IPS-NIHi11 (cell line): ENCODE measurements around the gene WSB2.

Experiments
- DNase-seq: peaks from one replicate; pipeline ENCODE4 v3.0.0; 2012; ENCODE audit warnings: mixed read lengths, low spot score

The WSB2 gene

DNA sequence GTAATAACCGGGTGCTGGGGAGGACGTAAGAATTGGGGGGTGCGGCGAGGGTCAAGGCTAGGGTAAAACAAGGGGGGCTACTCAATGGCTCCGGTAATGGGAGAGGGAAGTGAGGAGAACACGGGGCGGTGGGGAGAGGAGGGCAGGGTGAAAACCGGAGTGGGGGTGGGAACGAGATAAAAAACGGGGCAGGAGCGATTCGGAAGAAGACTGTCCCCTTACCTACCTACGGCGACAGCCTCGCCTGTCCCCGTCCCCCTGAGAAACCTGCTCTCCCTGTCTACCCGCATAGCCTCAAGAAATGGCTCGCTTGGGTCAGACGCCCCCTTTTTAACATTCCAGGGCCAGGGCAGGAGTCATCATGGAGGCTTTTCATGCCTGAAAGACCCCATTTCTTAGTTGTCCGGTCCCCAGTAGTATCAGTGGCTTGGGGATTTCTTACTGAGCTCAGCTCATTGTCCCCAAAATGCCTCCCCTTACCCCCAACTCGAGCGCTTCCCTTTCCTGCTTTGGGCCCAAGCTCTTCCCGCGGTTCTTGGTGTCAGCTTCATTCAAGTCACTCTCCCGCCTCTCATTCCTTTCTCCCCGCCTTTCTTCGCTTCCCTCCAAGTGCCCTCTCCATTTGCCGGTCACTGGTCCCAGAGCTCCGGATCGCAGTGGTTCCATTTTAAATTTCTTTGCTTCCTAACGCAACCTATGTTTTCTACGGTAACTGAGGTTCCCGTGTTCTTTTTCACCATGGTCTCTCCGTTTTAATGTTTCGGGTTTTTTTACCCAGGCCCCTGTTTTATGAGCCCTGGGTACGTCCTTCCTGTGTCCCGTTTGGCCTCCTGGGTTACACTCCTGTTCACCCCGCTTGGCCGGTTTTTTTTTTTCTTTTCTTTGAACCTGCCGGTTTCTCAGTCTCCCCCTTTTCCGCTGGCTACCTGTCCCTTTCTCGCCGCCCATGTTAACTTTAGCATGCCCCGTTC is 1.2 kb upstream of the WSB2 start:
- peak; percentile 60 for DNase-seq

DNA sequence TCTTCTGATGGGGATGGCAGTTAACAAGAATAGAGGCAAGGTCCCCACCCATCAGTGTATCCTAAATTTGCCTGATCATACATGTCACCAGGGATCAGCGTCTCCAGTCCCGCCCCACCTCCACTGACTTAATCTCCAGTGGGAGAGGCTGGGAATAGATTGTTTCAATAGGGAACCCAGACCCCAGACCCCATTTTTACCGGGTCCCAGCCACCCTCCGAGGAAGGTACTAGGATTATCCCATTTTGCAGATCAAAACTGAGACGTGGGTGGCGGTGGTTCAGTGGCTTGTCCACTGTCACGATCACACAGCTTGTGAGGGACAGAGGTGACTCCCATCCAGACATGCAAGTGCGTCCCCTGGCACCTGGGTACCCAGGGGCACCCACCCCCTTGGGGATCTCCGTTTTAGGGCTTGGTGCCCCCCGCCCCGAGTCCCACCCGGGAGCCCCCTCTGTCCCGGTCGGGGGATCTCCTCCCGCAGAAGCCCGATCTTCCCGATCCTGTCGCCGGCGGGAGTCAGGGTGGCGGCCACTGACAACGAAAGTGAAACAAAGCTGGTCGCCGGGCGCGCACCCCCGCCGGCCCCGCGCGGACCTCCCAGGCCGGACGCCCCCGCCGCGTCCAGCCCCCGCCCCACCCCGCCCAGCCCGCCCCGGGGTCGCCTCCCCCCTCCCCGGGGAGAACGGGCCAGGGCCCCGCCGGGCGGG is 523 bp downstream of the WSB2 start:
- no peak for DNase-seq

DNA sequence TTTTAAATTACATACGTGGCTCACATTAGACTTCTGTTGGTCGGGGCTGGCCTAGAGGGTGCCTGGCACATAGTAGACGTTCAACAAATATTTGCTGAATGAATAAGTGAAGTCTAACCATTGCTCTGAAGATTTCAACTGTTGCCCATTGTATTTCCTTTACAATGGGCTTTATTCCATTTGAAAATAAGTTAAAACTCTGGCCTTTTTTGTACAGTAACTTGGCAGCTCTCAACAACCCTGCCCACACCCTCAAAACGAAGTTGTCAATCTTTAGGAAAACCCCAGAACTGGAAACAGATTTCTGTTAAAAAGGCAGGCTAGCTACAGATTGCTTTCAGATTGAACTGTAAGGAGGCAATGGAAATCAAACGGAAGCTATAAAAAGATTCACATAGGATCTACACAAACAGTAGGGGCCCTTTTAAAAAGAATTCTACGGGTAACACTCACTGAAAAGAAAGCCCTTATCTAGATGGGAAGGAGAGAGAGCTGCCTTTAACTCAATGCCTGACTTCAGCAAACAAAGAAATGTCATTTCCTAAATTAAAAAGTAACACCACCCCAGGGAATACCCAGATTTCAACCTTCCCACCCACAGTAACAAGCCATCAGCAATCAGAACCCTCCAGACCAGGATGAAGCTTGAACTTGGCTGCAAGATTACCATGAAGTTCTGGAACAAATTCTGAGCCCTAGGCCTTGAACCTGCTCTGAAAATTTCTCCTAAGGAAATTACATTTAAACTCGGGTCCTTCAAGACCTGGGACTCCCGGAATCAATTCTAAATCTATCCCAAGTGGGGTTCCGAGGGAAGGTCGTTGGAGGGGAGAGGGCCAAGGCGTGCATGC is 1.4 kb downstream of the WSB2 start:
- no peak for DNase-seq

DNA sequence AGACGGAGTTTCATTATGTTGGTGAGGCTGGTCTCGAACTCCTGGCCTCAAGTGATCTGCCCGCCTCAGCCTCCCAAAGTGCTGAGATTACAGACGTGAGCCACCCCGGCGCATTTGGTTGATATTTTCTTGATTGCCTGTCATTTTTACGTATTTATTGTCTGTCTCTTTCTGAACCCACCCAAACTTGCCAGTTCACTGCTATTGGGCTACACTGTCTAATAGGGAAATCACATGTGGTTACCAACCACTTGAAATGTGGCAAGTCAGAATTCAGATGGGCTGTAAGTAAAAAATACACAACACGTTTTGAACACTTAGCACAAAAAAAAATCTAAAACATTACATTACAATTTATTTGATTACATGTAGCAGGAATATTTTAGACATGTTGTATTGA is 2.1 kb downstream of the WSB2 start:
- DNase-seq = no peak

DNA sequence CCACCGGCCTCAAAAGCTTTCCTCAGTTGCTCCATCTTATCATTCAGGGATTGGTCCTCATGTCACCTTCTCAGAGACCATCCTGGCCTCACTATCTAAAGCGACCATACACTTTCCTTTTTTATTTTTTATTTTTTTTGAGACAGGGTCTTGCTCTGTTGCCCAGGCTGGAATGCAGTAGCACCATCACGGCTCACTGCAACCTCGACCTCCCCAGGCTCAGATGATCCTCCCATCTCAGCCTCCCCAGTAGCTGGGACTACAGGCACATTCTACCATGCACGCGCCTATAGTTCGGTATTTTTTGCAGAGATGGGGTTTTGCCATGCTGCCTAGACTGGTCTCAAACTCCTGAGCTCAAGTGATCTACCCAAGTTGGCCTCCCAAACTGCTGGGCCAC is 2.8 kb downstream of the WSB2 start:
- no peak for DNase-seq

DNA sequence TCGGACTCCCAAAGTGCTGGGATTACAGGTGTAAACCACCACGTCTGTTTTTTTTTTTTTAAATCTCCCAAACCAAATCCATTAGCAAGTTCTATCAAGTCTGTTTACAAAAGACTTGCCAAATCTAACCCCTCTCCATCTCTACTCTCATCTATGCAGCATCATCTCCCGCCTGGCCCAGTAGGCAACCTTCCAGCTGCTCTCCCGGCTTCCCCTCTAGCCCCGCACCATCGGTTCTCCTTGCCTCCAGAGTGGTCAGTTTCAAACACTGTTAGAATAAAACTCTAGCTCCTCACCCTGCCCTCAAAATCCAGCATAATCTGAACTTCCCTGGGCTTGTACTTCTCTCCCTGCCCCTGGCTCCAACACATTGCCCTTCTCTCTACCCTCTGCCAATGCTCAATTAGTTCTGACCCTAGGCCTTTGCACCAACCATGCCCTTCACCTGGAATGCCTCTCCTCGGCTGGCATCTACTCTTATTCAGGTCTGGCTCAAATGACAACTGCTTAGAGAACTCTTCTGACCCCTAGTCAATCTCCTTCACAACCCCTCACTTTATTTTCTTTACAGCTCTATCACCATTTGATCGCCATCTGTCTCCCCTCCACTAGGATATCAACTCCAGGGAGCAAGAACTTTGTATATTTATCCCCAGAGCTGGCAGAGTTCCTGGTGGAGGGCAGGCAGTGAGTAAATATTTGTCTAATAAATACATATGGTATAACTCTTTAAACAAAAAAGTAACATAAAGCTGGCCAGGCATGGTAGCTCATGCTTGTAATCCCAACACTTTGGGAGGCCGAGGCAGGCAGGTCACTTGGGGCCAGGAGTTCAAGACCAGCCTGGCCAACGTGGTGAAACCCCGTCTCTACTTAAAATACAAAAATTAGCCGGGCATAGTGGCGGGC is 4.9 kb downstream of the WSB2 start:
- no peak for DNase-seq

DNA sequence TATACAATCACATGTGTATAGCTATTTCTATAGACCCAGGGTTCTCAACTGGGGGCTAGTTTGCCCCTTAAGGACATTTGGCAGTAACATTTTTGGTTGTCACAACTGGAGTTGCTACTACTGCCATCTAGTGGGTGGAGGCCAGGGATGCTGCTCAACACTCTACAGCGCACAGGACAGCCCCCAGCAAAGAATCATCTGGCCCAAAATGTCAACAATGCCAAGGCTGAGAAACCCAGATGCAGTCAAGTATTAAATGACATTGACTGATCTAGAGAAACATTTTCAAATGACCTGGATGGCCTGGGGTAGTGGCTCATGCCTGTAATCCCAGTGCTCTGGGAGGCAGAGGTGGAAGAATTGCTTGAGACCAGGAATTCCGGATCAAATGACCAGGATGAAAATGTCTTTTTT is 5.8 kb downstream of the WSB2 start:
- DNase-seq = peak; percentile 50

DNA sequence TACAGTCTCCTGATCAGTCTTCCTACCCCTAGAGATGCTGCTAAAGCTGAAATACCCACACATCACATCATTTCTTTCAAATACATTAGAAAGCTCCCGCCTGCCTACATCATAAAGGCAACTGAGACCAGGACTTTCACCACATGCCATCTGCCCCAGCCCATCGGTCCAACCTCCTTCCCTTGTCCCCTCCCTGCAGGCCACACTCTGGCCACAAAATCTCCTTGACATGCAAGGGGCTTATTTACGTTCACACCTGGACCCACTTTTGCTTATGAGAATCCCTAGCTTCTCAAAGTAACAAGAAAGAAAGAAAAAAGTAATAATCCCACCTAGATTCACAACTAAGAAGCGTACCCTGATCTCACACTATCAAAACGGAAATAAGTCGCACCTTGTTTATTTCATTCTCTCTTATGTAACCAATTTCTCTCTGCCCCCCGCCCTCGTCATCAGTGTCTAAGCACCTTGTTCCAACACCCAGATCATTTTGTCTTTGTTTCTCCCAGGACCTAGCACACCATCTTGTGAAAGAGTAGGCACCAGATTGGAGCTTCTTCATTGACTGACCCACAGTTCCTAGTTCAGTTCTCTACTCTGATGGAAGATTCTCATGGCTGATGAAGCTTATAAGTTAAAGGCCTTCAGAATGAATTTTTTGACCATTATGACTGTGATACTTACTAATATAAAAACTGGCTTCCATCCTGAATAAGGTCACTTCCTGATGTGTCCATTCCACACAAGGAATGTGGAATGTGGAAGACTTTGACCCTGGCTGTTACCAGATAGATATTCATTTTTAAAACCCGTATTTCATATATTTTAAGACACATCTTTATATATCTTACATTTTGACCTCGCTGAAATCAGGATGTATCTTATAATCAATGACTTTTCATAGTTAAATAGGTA is 7.7 kb downstream of the WSB2 start:
- no peak for DNase-seq

DNA sequence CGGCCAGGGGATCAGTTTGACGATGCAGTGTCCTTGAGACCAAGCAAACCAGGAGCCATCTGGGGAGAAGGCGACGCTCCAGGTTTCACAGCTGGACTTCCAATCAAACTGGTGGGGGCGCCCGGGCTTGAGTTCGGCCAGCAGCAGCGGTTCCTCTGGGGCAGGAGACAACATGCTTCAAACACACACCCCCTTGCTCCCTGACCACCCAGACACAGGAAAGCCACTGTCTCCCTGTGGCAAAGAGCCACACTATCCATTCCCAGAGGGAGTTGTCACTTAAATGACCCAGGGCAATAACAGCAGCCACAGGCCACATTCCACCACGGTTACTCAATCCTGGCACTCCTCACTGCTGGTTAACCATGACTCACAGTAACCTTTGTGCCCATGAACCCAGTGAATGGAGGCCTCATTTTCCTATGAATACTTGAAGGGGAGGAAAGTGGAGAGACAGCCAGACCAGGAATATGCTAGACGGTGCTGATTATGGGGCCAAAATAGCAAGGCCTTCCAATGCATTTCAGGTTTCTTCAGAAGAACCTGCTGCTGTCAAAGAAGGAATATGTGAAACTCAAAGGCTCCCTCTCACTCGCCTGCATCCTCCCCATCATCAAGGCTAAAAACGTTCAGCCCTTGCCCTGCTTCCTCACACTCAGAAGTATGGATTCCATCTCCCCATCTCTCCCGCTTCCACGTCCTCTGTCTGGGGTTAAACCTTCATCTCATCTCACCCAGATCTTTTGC is 8.5 kb downstream of the WSB2 start:
- DNase-seq = peak; percentile 55

DNA sequence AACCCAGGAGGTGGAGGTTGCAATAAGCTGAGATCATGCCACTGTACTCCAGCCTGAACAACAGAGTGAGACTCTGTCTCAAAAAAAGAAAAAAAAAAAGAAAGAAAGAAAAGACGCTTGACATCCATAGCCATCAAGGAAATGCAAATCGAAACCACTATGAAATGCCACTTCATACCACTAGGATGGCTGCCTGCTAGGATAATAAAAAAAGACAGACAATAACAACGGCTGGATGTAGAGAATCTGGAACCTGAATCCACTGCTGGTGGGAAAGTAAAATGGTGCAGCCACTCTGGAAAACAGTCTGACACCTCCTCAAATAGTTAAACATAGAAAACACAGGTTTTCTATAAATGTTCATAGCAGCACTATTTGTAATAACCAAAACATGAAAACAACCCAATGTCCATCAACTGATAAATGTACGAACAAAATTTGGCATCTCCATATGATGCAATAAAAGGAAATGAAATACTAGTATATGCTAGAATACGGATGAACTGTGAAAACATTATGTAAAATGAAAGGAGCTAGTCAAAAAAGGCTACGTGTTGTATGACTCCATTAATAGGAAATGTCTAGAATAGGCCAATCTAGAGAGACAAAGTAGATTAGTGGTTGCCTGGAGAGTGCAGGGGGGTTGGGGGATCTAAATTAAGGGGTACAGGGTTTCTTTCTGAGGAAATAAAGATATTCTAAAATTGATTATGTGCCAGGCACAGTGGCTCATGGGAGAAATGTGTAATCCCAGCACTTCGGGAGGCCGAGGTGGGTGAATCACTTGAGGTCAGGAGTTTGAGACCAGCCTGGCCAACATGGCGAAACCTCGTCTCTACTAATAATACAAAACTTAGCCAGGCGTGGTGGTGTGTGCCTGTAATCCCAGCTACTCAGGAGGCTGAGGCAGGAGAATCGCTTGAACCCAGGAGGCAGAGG is 9.7 kb downstream of the WSB2 start:
- no peak for DNase-seq

DNA sequence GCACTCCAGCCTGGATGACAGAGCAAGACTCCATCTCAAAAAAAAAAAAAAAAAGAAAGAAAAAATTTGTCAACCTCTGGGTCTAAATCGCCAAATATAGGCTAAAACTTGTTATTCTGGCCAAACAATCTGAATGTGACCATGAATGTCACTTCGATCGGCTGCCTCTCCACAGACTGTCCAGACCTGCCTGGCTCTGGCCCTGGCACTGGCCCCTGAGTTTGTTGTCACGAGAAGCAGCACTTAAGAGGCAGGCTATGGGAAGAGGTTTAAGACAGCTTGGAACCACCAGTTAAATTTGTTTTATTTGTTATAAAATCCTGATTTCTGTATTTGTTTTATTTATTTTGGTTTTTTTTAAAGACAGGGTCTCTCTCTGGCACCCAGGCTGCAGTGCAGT is 14.5 kb downstream of the WSB2 start:
- no peak for DNase-seq

DNA sequence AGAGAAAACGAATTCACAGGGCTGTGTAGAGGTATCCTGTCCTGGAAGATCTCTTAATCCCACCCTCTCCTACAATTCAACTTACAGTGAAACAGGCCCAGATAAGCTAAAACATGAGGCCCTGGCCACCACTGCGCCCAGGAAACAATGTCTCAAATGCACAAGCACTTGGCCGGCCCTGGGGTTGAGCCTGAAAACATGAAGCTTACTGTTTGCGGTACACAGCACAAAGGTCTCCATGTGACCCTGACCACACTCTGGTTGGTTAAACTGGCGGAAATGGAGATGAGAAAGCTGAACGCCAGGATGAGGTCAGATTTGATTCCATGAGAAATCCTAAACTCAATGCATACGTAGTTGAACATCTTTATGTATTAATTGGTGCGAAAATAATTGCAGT is 16.4 kb downstream of the WSB2 start:
- DNase-seq = no peak

DNA sequence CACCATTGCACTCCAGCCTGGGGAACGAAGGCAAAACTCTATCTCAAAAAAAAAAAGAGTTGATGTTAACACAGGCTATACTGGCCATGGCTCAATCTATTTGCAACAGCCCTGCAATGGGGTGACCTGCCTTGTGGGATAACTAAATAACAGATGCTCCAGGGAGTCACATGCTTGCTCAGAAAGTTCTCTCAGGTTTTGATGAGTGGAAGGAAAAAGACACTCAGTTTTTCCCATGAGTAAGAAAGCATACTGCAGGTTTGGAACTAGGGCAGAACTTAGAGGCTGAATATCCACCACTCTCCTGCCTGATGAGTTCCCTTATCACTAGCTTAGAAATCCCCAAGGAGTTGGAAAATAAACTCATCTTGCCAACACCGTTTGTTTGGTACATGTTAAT is 16.9 kb downstream of the WSB2 start:
- no peak for DNase-seq

DNA sequence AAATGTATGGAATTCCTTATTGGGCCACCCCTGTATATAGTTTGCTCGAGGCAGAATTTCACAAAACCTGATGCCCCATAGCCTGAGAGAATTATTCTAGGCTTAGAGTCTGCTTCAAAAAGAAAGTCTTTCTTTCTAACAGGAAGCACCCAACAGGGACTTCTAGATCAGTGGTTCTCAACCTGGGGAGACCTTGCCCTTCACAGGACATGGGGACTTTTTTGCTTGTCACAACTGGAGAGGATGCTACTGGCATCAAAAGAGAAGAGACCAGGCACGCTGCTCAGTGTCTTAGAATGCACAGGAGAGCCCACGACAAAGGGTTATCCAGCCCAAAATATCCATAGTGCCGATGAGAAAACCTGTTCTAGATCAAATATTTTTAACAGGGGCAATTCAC is 18.9 kb downstream of the WSB2 start:
- no peak for DNase-seq

DNA sequence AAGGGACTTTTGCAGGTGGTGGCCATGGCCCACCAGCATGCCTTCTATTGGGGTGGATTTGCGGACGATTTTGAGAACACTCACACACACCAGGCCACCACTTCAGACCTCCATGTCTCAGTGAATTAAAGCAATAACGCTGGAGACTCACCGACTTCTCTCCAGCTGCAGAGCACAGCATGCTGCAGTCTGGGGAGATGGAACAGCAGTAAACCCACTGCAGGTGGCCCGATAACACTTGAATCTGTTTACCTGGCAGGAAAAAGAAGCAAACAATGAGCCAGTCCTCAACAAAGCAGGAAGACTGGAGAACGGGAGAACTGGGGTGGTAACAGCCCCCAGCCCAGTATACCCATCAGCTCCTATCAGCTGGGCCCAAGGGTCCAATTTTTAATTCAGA is 22.8 kb downstream of the WSB2 start:
- no peak for DNase-seq

DNA sequence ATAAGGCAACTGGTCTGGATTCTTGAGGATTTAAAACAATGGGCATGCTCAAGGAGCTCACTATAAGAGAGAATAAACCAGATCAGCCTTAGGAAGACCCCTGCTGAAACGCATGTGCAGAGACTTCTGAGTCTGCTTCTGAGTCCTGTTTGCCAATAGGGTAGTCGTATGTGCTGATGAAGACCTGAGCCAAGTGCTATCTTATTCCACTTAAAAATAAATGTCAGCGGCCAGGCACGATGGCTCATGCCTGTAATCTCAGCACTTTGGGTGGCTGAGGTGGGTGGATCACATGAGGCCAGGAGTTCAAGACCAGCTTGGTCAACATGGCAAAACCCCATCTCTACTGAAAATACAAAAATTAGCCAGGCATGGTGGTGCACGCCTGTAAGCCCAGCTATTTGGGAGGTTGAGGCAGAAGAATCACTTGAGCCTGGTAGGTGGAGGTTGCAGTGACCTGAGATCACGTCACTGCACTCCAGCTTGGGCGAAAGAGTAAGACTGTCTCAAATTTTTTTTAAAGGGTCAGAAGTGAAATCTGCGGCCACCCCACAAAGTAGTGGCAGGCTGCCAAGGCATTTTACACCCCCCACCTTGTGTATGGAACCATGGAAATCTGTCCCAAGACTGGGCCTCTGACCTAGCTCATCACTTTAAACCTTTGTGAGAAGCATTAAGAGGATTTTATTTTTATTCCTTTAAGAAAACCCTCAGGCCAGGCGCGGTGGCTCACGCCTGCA is 24.1 kb downstream of the WSB2 start:
- DNase-seq = no peak

DNA sequence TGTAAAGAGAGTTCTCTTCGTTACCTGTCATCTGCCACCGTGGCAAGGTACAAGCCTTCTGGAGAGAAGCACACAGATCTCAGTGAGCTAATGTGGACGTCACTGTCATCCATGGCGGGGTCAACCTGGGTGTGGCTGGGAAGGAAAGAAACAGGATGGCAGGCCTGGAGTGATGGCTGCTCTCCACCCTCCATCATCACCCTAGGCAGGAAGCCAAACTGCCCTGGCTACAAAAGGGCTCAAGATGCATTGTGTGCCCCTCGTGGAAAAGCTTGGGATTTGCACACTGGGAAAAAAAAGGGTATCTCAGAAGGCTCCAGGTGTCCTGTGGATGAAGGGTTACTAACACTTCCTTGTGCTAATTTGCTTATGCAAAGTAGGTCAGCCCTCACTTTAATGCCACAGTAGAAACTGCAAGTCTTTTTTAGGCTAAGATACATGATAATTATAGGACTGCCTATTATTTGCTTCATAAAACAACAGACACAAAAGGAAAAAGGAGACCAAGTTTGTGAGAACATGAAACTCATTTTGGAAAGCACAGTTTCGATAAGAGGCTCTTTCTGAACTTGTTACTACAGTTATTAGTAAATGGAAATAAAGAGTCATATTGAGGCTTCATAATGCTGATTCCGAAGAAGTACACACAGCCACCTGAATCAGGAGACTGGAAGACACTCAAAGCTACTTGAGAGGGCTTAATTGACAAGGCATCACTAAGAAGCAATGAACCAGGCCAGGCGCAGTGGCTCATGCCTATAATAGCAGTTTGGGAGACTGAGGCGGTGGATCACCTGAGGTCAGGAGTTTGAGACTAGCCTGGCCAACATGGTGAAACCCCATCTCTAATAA is 25.6 kb downstream of the WSB2 start:
- no peak for DNase-seq
